HepG2 (cell line): ENCODE results near the gene KCNAB1. TPM values are rescaled to one million over a fixed set of nuclear protein-coding genes. Genes with fewer than 3 reads are reported as not detected.
A peak's percentile ranks its signal among the peaks of the same experiment; 100 is the strongest.

Source experiments
- ATAC-seq: fragments of 200-7000 bp; cut with Tn5 transposase; 3 replicates; pipeline ENCODE4 v1.9.1; 2020; ENCODE audit warnings: mild to moderate bottlenecking, moderate library complexity
- BruUV-seq: library from RNA; stranded (reverse); fragments of 400-500 nt; replicated peaks from 2 replicates; lab custom pipeline; 2021; lab: Mats Ljungman, UMichigan
- CTCF ChIA-PET: fragments of 300-600 bp; formaldehyde crosslinking; extraction: SDS; loops from one replicate; lab custom pipeline; 2021; ENCODE audit warnings: low total read pairs, inconsistent platforms, low intra/inter-chr PET ratio; lab: Yijun Ruan, JAX
- POLR2A ChIA-PET: fragments of 350-600 bp; sonication (Branson Sonifier 250); formaldehyde crosslinking; loops from one replicate; lab custom pipeline; 2020; ENCODE audit warnings: antibody characterized with exemption, inconsistent platforms; lab: Yijun Ruan, JAX
- DNase-seq: peaks from one replicate; pipeline ENCODE4 v3.0.0-alpha.2; 2015; ENCODE audit warnings: low spot score
- FAIRE-seq: peaks from 3 replicates; lab custom pipeline; 2011; peaks lifted over from hg19 to GRCh38; lab: Jason Lieb, UNC
- H2AFZ ChIP-seq: one replicate; pipeline ENCODE4 v1.6.1; 2011; ENCODE audit warnings: low read length, inconsistent platforms
- H3K27ac ChIP-seq: fragments of 300-600 bp; 3 replicates; pipeline ENCODE4 v1.8.0; 2011; ENCODE audit warnings: mixed run types, mild to moderate bottlenecking, mixed read lengths, low read length, inconsistent platforms; ENCODE audit not compliant: insufficient read depth; ENCODE audit errors: extremely low read length
- H3K27me3 ChIP-seq, 2 experiments: fragments of 200-600 bp in 1 of 2; 2 replicates in 1 of 2; 3 replicates in 1 of 2; pipeline versions ENCODE4 v1.6.0 to v1.8.0; 2011; ENCODE audit warnings: low read length in 2 of 2, mild to moderate bottlenecking in 2 of 2, moderate library complexity in 2 of 2, inconsistent platforms in 1 of 2; ENCODE audit not compliant: insufficient read depth in 2 of 2, control insufficient read depth in 1 of 2
- H3K36me3 ChIP-seq, 2 experiments: fragments of 200-600 bp in 1 of 2; replicated peaks in 1 of 2; 2 replicates in 1 of 2; 3 replicates in 1 of 2; pipeline versions ENCODE4 v1.5.1 to v1.8.0; 2011; ENCODE audit warnings: low read length in 2 of 2, inconsistent platforms in 1 of 2; ENCODE audit not compliant: insufficient read depth in 2 of 2, control insufficient read depth in 1 of 2
- H3K4me1 ChIP-seq: 2 replicates; pipeline ENCODE4 v1.5.1; 2012; ENCODE audit warnings: low read length, inconsistent platforms; ENCODE audit not compliant: insufficient read depth
- H3K4me2 ChIP-seq: 2 replicates; pipeline ENCODE4 v1.6.0; 2011; ENCODE audit warnings: low read depth, low read length, inconsistent platforms
- H3K4me3 ChIP-seq, 3 experiments: fragments of 200-600 bp in 1 of 3; sonication (generic), shearing (Covaris generic) in 1 of 3; replicated peaks in 1 of 3; 2 replicates each; pipeline ENCODE4 v1.5.1; 2011 to 2016; ENCODE audit warnings: low read length in 3 of 3, inconsistent platforms in 2 of 3, low read depth in 2 of 3, mild to moderate bottlenecking in 2 of 3, control low read depth in 1 of 3, mixed read lengths in 1 of 3; ENCODE audit not compliant: insufficient read depth in 1 of 3
- H3K79me2 ChIP-seq: one replicate; pipeline ENCODE4 v1.6.1; 2011; ENCODE audit warnings: low read length, inconsistent platforms; ENCODE audit not compliant: insufficient read depth
- H3K9ac ChIP-seq: 2 replicates; pipeline ENCODE4 v1.6.0; 2011; ENCODE audit warnings: mild to moderate bottlenecking, low read depth, low read length, inconsistent platforms; ENCODE audit not compliant: insufficient read depth
- H3K9me3 ChIP-seq: 2 replicates; pipeline ENCODE4 v1.5.1; 2012; ENCODE audit warnings: mild to moderate bottlenecking, low read length
- H4K20me1 ChIP-seq: 2 replicates; pipeline ENCODE4 v1.6.0; 2011; ENCODE audit warnings: inconsistent platforms, mild to moderate bottlenecking, low read length, moderate library complexity; ENCODE audit not compliant: insufficient read depth
- CBX5 ChIP-seq: sonication (generic); formaldehyde crosslinking; IDR thresholded peaks from 2 replicates; pipeline ENCODE4 v1.4.0; 2020; ENCODE audit warnings: missing genetic modification reagents, borderline replicate concordance
- CTCF ChIP-seq: sonication (generic); formaldehyde crosslinking; IDR thresholded peaks from 2 replicates; pipeline ENCODE4 v1.5.0; 2020; ENCODE audit warnings: mild to moderate bottlenecking, missing genetic modification reagents, moderate library complexity
- HOXD1 ChIP-seq: sonication (generic); formaldehyde crosslinking; IDR thresholded peaks from 2 replicates; pipeline ENCODE4 v1.5.0; 2020; ENCODE audit warnings: missing genetic modification reagents
- RAD21 ChIP-seq: fragments of 450-650 bp; formaldehyde crosslinking; IDR thresholded peaks from 2 replicates; pipeline ENCODE4 v1.5.0; 2020; ENCODE audit warnings: mild to moderate bottlenecking
- SMC3 ChIP-seq: IDR thresholded peaks from 2 replicates; pipeline ENCODE4 v1.6.1; 2011; ENCODE audit warnings: low read length, improper control_type of control experiment
- STAG1 ChIP-seq: sonication (generic); formaldehyde crosslinking; IDR thresholded peaks from 2 replicates; pipeline ENCODE4 v1.4.0; 2020; ENCODE audit warnings: missing genetic modification reagents
- SUZ12 ChIP-seq: fragments of 150-350 bp; IDR thresholded peaks from 2 replicates; pipeline ENCODE4 v1.6.1; 2014; ENCODE audit warnings: low read depth, low read length
- ZNF678 ChIP-seq: sonication (generic); formaldehyde crosslinking; IDR thresholded peaks from 2 replicates; pipeline ENCODE4 v1.4.0; 2020; ENCODE audit warnings: mild to moderate bottlenecking, missing genetic modification reagents
- WGBS: methylation state at CpG from one replicate; pipeline ENCODE4 v1.1.6; 2017; ENCODE audit warnings: low lambda C conversion rate; 5-methylcytosine and 5-hydroxymethylcytosine counted together
- in situ Hi-C: cut with HindIII; loops from 2 replicates; pipeline ENCODE4 v1.10.0; 2017; ENCODE audit warnings: low pct_unique_long_range_greater_than_20kb; ENCODE audit not compliant: extremely low pct_ligation_motif_present
- intact Hi-C: fragments of 100-400 bp; cut with micrococcal nuclease; formaldehyde crosslinking; loops from one replicate; pipeline ENCODE4 v1.10.0; 2022; ENCODE audit not compliant: unreplicated experiment
- polyA plus RNA-seq, 8 experiments: library from polyadenylated mRNA; depleted of rRNA in 3 of 8; stranded (reverse) in 7 of 8; unstranded in 1 of 8; fragments of >200 nt; fragmentation: Illumina TruSeq in 4 of 8; extraction: Trizol in 4 of 8; gene quantifications; 2 replicates each; pipeline versions ENCODE4 v1.2.1 to v1.2.3, GENCODE V29; 2011 to 2016; ENCODE audit warnings: low read depth in 4 of 8, missing spikeins in 1 of 8, mixed read lengths in 1 of 8; ENCODE audit not compliant: insufficient read depth in 1 of 8
- total RNA-seq, 5 experiments: library from RNA; depleted of rRNA; stranded (reverse); fragments of >200 nt; fragmentation: Illumina TruSeq; extraction: Trizol; gene quantifications; 2 replicates each; pipeline ENCODE4 v1.2.3, GENCODE V29; 2016; ENCODE audit warnings: low read depth in 1 of 5
- TF ChIP-seq, protein P1 (sequence below): IDR thresholded peaks from 2 replicates; pipeline ENCODE4 v1.6.1; 2016

The KCNAB1 gene
- total and polyA plus RNA-seq, 2 of the 13 experiments (the other 11 are each of a cell fraction or from before 2014, with no cell fraction given), result not detected

DNA sequence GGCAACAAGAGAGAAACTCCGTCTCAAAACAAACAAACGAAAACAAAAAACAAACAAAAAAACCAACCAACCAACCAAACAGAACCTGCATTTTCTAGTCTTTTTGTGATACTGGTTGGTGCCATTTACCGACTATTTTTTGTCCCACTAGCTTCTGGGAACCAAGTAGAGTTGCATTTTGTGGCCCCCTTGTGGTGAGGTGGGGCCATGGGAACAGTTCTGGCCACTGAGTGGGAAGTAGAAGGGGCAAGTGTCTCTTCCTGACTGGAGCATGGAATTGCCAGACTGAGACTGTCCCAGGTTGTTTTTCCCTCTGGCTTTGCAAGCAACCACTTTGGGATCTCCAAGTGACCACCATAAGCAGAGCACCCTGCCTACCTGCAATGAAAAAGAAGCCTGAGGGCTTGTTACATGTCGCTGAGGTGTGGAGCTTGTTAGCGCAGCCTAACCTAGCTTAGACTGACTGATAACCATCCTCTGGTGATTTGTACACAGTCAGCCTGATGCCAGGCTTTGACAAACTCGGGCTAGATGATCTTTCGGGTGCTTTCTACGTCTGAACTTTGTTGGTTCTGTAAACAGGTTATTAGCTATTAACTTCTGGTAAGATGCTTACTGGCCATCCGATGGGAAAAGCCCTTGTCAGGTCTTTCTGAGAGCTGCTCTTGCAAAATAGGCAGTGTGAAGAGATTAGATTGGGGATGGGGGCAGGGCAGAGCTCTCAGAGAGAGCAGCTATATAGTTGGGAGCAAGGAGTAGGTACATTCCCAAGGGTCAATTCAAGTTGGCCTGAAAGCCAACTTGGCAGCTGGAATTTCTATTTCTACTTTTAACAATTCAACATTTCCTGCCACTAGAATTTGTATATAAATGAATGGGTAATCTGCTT is 262.3 kb downstream of the KCNAB1 start:
- CTCF ChIA-PET, result interaction anchor here (2.0 to 3.2 kb wide), 2 partner anchors 232 to 387 kb away, joined by 12 to 33 read pairs; no protein-coding TSS in a partner anchor
- H3K9me3 ChIP-seq, result no peaks in the 10 kb centered on the region
- peak; percentile 24 for DNase-seq
- 0 out of 5 replicates have a peak, but pooled peaks cover 0 to 3% of the 10 kb centered on the region in 2 experiments for H3K27me3 ChIP-seq
- no peak overlapping the region for H2AFZ ChIP-seq
- TF ChIP-seq CTCF, result peak; percentile 77
- peak; percentile 79 for TF ChIP-seq STAG1 (CRISPR knock-in tag)
- TF ChIP-seq HOXD1 (CRISPR knock-in tag), result 0 out of 2 replicates have a peak, but pooled peaks have one; percentile 25
- no peak for TF ChIP-seq ZNF678 (CRISPR knock-in tag)
- peak; percentile 70 for TF ChIP-seq RAD21
- TF ChIP-seq, protein P1, sequence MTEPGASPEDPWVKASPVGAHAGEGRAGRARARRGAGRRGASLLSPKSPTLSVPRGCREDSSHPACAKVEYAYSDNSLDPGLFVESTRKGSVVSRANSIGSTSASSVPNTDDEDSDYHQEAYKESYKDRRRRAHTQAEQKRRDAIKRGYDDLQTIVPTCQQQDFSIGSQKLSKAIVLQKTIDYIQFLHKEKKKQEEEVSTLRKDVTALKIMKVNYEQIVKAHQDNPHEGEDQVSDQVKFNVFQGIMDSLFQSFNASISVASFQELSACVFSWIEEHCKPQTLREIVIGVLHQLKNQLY (CRISPR knock-in tag), result no peak
- TF ChIP-seq SUZ12, result no peak
- peak; percentile 42; the same call in 1 of the 2 replicates for TF ChIP-seq CBX5 (CRISPR knock-in tag)
- peak; percentile 93 for TF ChIP-seq SMC3
- H4K20me1 ChIP-seq, result no peaks in the 10 kb centered on the region
- in situ Hi-C loops, result no loop called here
- BruUV-seq, result no TSS peak
- no peaks in the 10 kb centered on the region for H3K4me1 ChIP-seq
- no peak overlapping the region for H3K4me3 ChIP-seq
- WGBS, result 12% methylated on average over 7 of the region's 9 CpGs
- no peak overlapping the region for H3K27ac ChIP-seq
- no peak overlapping the region for H3K4me2 ChIP-seq
- POLR2A ChIA-PET, result no interaction called here
- H3K79me2 ChIP-seq, result no peaks in the 10 kb centered on the region
- intact Hi-C loops, result loop anchor here (1.0 to 10.0 kb wide), 5 partner anchors 125 to 752 kb away; no protein-coding TSS in a partner anchor
- ATAC-seq, result peak; percentile 96
- H3K9ac ChIP-seq, result no peak overlapping the region
- no peaks in the 10 kb centered on the region for H3K36me3 ChIP-seq
- peak; percentile 62 for FAIRE-seq
